NCI-H345 (cell line): ENCODE measurements around the gene TAF4B.

Experiments
- DNase-seq: peaks from one replicate; lab custom pipeline; 2025; lab: John Stamatoyannopoulos, UW

Gene TAF4B

DNA sequence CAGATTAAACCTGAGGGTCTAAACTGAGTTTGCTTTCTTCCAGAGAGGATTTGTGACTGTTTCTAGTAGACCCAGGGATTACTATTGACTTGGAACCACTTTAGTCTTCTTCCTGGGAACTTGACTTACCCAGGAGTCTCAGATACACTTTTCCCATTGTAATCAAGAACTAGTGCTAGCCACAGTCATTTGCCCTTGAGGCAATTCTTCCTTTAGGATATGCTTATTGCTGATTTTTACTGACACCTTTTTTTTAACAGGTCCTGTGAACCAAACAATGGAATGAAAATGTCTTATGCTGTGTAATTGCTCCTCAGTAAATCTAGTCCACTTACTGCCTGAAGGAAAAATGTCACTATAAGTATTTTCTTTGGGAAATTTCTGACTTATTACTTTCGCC is 78.3 kb downstream of the TAF4B start:
- no peak for DNase-seq

DNA sequence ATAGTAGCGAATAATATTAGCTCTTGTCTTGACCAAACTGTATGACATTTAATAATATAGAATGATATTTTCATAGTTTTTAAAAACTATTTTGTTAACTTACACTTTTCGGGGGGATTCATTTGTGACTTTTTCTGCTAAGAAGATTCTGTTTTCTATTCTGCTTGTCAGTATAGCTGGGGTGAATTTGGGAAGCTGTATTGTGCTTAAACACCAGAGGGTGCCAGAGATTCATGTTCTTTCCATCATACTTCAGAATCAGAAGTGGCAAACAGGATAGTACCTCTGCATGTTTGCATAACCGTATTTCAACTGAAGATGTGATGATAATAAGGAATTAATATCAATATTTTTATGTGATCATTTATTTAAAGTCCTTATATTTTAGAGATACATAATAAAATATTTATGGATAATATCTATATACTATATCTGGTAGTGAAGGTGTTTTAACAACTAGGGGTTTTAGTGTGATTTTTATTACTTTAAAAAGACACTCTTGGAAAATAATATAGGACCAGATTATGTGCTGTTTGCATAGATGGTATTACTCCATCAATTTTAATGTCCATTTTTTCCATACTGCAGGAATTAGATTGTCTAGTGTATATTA is 81.0 kb downstream of the TAF4B start:
- DNase-seq = peak; percentile 53

DNA sequence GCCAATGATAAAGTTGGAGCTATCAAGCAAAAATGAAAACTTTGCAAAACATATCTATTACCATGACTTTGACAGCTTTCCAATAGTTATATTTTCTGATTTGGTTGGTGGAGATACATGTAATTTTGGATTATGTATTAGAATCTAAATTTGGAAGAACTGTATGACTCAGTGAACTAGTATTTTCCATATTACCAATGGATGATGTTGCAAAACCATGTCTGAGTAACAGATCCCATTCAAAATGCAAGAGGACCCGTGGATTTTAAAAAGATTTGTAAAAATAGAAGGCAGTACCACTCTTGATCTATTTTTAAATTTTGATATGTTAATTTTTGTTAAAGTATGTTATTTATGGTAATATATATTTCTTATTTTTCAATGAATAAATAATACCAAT is 83.0 kb downstream of the TAF4B start:
- DNase-seq = no peak

DNA sequence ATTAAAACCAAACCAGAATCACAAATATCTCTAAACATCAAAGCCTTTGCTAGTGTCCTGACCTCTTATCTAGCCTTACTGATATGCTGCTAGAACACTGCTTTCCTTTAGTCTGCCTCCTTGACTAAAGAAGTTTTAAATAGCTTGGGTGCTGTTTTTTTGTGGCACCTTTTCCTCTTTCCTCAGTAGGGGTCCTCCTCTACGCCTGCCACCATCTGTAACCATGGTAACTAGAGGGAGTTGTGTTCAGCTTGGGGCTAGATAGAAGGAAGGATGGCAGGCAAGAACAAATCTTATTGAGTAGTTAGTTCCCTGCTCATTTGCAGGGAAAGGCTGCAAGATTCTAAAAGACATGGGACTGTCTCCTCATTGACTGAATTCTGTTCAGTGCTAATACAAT is 86.0 kb downstream of the TAF4B start:
- DNase-seq = no peak

DNA sequence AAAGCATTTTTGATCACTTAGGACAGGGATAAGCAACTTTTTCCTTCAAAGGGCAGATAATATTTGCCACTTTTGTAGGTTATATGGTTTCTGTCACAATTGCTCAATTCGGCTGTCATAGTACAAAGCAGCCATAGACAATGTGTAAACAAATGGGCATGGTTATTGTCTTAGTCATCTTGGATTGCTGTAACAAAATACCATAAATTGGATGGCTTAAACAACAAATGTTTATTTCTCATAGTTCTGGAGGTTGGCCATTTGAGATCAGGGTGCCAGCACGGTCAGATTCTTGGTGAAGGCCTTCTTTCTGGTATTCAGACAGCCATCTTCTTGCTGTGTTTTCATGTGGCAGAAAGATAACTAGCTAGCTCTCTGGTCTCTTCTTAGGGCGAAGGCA is 91.2 kb downstream of the TAF4B start:
- no peak for DNase-seq

DNA sequence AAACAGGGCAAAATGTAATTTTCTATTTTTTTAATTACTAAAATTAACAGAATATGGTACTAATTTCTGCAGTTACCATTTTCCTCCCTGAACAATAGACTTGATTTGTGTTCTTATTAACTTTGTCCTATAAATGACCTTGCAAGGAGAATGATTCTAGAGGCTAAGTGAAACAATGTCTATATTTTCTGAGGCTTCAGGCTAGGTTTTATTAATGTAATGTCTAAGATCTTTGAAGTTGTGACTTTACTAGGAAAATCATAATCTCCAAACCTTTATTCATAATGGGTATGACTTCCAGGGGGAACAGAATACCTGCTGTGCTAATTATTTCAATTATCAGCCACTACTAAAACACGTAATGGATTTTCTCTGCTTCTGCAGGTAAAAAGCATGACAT is 94.4 kb downstream of the TAF4B start:
- DNase-seq = no peak

DNA sequence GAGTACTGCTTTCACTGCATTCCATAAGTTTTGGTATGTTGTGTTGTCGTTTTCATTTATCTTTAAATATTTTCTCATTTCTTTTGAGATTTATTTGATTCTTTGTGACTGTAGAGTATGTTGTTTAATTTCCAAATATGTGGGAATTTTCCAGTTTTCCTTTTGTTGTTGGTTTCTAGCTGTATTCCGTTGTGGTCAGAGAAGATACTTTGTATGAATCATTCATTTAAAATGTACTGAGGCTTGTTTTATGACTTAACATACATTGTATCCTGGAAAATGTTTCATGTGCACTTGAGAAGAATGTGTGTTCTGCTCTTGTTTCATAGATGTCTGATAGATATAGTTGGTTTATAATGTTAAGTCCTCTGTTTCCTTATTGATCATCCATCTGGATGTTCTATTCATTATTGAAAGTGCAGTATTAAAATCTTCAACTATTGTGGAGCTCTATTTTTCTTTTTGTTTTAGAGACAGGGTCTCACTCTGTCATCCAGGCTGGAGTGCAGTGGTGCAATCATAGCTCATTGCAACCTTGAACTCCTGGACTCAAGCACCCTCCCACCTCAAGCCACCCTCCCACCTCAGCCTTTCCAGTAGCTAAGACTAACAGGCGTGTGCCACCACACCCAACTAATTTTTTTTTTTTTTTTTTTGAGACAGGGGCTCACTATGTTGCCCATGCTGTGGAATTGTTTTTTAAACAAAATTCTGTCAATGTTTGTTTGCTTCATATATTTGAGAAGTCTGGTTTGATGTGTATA is 96.8 kb downstream of the TAF4B start:
- DNase-seq = no peak

DNA sequence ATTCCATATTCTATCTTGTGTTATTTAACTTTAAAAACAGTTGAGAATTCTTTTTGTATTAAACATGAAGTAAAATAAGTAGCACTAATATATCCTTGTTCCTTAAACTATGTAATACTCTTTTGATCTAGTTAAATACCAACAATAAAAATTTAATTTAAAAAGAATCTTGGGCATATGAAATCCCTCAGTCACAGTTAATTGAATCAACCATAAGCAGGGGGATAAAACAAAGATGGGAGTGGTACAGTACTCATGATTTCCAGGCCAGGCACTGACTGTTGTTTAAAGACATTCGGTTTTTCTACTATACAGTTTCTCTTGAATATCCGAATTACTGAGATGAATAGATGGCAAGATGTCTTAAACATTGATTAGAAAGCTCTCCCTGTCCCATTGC is 99.5 kb downstream of the TAF4B start:
- no peak for DNase-seq

DNA sequence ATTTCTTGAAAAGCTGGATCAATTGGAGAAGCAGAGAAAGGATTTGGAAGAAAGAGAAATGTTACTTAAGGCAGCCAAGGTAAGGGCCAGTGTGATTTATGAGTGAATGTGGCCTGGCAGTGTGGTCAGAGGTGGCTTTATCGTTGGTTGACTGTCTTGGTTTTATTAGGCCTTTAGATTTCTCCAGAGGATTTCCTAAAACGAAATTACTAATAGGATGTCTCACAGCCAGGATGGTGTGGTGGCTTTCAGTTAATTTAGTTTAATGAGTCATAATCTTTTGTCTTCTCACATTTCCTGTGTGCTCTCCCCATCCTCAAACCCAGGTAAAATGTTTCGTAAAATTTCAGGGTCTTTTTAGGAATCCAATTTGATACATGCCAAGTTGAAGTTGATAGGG is 100.8 kb downstream of the TAF4B start:
- DNase-seq = no peak

DNA sequence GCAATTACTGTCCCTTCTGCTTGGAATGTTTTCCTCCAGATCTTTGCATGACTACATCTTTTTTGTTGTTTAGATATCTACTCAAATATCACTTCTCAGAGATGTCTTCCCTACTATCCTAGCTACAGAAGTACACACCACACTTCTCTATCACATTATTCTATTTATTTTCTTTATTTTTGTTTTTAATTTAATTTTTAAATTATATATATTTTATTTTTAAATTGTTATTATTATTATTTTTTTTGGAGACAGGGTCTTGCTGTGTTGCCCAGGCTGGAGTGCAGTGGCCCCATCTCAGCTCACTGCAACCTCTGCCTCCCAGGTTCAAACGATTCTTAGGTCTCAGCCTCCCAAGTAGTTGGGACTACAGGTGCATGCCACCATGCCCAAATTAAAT is 106.7 kb downstream of the TAF4B start:
- DNase-seq = no peak

DNA sequence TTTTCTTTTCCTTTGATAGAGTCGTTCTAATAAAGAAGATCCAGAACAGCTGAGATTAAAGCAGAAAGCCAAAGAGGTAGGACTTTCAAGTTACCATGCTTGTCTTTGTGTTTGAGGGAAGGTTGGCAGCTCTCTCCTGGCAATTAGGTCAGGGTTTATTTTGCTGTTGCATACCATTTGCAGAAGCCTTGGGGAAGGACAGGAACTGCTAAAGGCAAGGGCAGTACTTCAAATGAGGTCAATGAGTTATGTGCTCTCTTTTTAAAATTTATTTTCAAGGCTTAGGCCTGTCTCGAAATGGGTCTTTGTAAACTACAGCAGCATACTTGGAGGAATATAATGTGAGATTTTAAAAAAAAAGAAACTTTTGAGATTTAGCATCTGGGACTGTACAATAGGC is 108.9 kb downstream of the TAF4B start:
- no peak for DNase-seq

DNA sequence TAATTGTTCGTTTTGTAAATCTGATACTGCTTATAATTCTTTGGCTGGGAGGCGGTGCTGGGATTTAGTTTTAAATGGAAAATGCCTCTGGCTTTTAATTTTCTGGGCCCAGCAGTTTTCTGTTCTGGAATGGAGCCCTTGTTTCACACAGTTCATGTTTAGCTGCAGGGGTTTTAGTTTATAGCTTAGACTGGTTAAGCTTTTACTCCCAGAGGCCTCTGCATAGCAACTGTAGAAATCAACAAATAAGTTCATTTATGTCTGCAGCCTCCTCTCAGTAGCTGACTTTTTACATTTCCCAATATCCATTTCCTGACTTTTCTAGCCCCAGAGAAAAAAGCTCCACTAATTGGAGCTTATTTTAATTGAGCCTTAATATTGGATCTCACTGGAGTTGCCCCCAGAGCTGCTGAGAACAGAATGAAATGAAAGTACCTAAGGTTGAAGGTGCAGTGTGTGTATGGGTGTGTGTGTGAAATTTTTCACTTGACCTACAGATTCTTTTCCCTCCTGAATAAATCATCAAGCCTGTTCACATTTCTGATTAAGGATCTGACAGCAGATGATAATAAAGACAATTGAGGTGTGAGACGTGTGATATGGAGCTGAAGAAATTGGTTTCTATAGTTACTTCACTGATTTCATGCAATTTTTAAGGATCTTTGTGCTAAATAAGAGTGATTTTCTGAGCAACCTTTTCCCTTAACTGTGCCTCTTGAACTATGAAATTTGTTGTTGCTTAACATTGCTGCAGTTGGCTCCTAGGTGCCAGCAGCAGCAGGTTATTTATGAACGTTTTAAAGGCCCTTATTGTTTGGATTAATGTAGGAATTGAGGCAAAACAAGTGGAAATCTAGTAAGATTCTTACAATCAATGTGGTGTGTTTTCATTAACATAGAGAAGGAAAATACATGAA is 109.6 kb downstream of the TAF4B start:
- DNase-seq = no peak

DNA sequence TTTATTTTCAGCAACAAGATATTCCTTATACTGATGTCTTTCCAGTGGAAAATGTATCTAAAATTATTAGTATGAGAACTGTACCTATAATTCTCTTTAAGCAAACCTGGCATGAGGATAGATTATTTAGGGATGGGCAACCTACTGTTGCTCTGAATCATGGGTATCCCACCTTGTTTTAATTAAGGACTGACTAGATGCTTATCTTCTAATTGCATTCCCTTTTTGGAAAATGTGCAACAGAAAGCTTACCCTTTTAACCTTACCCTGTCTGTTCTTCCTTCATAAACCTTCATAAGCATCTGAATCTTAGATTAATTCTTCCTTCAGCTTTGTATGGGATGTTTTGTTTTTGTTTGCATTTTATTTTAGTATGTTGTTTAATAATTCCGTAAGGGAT is 110.3 kb downstream of the TAF4B start:
- no peak for DNase-seq

DNA sequence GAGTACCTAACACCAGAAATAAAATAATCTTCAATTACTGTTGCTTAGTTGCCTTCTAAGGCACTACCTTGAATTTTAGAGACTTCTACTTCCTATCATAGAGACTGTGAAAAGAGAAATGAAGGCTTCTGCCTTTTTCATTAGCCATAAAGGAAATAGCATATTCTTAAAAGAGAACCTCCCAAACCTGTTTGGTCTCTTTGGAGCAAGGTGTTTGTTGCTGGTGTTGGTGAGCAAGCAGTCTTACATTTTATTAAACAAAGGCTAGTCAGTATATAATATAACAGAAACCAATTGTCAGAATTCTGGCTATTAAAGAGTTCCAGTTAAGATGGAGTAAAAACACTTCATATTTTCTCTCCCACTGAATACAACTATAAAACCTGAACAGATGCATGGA is 116.4 kb downstream of the TAF4B start:
- DNase-seq = no peak

DNA sequence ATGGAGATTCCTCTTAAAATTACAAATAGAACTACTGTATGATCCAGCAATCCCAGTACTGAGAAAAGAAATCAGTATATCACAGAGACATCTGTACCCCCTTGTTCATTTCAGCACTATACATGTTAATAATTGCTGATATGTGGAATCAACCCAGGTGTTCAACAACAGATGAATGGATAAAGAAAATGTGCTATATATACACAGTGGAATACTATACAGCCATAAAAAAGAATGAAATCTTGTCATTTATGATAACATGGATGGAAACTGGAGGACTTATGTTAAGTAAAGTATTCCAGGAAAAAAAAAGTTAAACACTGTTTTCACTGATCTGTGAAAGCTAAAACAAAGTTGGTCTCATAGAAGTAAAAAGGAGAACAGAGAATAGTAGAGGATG is 124.7 kb downstream of the TAF4B start:
- DNase-seq = no peak

DNA sequence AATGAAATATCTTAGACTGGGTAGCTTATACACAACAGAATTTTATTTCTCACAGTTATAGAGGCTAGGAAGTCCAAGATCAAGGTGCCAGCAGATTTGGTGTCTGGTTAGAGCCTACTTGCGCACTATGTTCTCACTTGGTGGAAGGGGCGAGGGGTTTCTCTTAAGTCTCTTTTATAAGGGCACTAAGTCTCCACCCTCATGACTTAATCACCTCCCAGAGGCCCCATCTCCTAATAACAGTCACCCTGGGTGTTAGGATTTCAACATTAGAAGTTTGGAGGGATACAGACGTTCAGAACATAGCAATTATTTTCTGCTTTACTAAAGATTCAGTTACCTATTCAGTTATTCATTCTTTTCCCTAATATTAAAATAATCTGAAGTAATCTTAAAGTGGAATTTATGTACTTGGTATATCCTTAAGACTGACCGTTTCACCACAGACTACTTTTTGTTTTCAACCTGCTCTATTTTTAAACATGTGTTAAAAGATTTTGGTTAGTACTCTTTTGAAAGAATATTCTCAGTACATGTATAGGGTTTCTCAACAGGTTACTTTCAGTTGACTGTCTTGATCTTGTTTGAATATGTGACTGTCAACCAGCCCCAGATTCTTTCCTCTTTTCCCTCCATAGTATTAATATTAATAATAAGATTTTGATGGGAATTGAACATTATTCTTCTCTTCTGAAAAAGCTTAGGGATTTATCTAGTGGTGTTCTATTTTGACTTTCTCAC is 130.0 kb downstream of the TAF4B start:
- DNase-seq = no peak

DNA sequence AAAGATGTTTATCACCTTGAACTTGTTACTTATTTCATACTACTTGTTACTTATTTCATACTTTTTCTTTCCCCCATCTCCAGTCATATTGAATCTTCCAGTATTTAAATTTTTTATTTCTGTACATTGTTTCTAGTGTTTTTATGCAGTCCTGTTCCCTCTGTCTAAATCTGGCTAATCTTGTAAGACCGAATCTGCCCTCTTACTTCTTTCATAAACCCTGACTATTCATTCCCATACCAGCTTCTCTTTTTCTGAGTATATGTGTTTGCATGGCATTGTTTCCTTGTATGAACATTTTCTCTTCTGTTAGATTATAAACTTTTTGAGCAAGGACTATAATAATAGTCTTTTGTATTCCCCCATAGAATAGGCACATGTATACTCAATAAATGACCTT is 131.7 kb downstream of the TAF4B start:
- no peak for DNase-seq

DNA sequence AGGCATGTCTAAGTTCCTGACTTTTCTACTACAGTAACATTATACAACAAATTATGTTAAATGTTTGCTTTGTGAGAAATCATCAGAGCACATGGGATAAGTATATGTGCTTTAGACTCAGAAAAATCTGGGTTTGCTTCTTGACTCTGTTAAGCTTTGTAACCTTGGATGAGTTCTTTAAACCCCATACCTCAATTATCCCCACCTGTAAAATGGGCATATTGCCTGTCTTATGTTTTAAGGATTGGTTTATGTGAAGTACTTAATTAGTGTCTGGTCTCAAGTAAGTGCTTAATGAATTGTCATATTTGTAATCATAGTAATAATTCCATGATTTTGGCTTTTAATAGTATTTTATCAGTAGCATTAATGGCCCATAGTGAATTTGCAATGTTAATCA is 135.8 kb downstream of the TAF4B start:
- DNase-seq = no peak

DNA sequence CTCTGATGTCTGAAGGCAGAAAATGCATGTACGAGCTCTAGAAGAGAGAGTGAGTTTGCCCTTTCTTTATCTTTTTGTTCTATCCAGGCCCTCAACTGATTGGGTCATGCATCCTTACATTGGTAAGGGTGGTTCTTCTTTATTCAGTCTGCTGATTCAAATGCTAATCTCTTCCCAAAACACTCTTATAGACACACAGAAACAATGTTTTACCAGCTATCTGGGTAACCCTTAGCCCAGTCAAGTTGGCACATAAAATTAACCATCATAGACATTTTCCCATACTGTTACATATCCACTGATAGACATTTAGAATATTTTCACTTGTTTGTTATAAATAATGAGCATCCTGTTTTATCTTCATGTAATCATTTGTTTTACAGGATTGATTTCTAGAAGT is 141.2 kb downstream of the TAF4B start:
- DNase-seq = no peak

DNA sequence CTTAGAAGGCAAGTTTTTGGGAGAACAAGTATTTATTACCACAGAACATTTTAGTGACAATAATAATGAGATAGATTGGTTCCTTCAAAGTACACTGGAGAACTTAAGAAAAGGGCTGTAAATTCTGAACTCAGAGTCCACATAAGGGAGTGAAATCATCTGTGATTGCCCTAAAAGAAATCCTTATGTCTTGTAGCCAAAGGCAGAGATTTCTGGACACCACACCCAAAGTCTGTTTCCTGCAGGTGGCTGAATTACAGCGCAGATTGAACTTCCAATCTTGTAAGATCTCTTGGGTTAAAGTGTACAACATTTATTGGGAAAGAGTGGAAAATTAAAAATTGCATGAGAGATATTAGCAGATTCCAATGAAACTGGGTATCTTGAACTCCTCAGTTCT is 143.8 kb downstream of the TAF4B start:
- no peak for DNase-seq

DNA sequence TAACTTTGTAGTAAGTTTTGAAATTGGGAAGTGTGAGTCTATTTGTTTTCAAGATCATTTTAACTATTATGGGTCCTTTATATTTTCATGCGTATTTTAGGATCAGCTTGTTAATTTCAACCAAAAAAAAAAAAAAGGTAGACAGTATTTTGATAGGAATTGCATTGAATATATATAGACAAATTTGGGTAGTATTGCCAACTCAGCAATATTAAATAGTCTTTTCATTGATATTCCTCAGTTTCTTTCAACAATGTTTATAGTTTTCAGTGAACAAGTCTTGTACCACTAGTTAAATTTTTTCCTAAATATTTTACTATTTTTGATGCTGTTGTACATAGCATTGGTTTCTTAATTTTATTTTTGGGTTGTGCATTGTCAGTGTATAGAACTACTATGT is 149.9 kb downstream of the TAF4B start:
- DNase-seq = no peak

DNA sequence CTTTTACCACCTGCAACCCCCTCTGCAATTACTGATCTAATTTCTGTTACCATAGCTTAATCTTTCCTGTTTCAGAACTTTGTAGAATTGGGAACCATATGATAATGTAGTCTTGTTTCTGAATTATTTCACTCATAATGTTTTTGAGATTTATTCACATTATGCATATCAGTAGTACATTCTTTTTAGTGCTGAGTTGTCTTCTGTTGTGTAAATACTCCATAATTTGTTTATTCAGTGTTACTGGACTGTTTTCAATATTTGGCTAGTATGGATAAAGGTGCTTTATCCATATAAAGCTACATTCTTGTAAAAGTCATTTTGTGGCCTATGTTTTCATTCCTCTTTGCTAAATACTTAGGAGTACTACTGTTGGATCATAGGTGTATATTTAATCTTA is 152.5 kb downstream of the TAF4B start:
- DNase-seq = no peak
